Fibroblast of mammary gland (primary cell): ENCODE data around the gene RPL13.

Experiments used
- DNase-seq: peaks from one replicate; pipeline ENCODE4 v3.0.0-alpha.2; 2010; ENCODE audit warnings: low read depth
- H3K4me3 ChIP-seq: 2 replicates; pipeline ENCODE4 v1.5.1; 2011; ENCODE audit warnings: low read depth, mild to moderate bottlenecking, low read length, moderate library complexity; ENCODE audit not compliant: control insufficient read depth
- TF ChIP-seq, protein P1 (sequence below): conservative IDR thresholded peaks from 2 replicates; pipeline ENCODE4 v1.5.1; 2011; ENCODE audit warnings: low read depth, low read length, inconsistent platforms; ENCODE audit not compliant: control insufficient read depth, insufficient read depth

Gene RPL13

DNA sequence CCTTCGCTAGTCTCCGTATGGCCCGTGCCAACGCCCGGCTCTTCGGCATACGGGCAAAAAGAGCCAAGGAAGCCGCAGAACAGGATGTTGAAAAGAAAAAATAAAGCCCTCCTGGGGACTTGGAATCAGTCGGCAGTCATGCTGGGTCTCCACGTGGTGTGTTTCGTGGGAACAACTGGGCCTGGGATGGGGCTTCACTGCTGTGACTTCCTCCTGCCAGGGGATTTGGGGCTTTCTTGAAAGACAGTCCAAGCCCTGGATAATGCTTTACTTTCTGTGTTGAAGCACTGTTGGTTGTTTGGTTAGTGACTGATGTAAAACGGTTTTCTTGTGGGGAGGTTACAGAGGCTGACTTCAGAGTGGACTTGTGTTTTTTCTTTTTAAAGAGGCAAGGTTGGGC lies 2.5 kb downstream of the RPL13 start:
- peak overlapping the region; percentile 91 for H3K4me3 ChIP-seq
- no peak for DNase-seq

DNA sequence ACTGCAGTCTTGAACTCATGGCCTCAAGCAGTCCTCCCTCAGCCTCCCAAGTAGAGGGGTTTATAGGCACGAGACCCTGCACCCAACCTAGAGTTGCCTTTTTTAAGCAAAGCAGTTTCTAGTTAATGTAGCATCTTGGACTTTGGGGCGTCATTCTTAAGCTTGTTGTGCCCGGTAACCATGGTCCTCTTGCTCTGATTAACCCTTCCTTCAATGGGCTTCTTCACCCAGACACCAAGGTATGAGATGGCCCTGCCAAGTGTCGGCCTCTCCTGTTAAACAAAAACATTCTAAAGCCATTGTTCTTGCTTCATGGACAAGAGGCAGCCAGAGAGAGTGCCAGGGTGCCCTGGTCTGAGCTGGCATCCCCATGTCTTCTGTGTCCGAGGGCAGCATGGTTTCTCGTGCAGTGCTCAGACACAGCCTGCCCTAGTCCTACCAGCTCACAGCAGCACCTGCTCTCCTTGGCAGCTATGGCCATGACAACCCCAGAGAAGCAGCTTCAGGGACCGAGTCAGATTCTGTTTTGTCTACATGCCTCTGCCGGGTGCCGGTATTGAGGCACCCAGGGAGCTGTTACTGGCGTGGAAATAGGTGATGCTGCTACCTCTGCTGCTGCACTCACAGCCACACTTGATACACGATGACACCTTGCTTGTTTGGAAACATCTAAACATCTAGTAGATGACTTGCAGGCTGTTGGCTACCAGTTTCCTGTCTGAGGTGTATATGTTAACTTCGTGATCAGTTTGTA lies 3.3 kb downstream of the RPL13 start:
- no peak for DNase-seq
- TF ChIP-seq, protein P1, sequence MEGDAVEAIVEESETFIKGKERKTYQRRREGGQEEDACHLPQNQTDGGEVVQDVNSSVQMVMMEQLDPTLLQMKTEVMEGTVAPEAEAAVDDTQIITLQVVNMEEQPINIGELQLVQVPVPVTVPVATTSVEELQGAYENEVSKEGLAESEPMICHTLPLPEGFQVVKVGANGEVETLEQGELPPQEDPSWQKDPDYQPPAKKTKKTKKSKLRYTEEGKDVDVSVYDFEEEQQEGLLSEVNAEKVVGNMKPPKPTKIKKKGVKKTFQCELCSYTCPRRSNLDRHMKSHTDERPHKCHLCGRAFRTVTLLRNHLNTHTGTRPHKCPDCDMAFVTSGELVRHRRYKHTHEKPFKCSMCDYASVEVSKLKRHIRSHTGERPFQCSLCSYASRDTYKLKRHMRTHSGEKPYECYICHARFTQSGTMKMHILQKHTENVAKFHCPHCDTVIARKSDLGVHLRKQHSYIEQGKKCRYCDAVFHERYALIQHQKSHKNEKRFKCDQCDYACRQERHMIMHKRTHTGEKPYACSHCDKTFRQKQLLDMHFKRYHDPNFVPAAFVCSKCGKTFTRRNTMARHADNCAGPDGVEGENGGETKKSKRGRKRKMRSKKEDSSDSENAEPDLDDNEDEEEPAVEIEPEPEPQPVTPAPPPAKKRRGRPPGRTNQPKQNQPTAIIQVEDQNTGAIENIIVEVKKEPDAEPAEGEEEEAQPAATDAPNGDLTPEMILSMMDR, result no peak
- peak overlapping the region; percentile 15 for H3K4me3 ChIP-seq

More for the DNA sequence above, 2.5 kb downstream of the RPL13 start:
- TF ChIP-seq, protein P1, result no peak

DNA sequence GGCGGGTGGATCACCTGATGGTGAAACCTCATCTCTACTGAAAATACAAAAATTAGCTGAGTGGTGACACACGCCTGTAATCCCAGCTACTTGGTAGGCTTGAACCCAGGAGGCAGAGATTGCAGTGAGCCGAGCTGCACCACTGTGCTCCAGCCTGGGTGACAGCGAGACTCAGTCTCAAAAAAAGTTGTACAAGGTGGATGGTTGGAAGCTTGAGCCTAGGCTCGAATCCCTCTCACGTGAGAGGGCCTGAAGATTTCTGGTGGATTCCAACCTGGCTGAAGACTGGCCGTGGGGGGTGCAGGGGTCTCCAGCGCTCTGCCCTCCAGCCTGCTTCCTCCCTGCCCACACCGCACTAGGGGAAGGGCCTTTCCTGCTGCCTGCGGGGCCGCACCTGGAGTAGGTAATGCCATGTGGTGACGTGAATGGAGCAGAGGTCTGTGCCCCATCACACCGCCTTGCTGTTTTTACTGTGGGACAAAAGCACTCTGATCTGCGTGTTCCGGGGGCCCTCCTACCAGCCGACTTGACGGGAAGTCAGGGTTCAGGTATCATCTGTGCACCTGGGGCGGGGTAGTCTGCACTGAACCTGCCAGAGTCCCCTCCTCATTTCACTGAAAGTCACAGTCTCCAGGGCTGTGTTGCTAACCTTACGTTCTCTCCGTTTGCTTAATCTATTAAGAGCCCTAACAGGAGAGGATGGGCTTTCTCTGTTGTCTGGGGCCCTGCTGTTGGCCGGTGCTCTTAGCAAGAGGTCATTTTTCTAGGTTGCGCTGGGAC lies 4.2 kb downstream of the RPL13 start:
- TF ChIP-seq, protein P1, result no peak
- H3K4me3 ChIP-seq, result no peak overlapping the region
- peak; percentile 37 for DNase-seq

DNA sequence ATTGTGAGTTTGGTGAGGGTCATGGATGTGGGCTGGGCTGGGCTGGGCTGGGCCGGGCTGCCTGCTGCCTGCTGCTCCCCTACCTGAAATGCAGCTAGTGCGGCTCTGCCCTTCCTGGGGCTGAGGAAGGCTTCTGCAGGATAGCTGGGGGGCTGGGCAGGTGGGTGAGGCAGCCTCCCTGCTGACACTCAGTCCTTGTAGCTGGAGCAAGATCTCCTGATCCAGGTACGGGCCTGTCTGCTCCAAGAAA lies 4.7 kb downstream of the RPL13 start:
- H3K4me3 ChIP-seq, result no peak overlapping the region
- DNase-seq, result no peak
- TF ChIP-seq, protein P1, result no peak

DNA sequence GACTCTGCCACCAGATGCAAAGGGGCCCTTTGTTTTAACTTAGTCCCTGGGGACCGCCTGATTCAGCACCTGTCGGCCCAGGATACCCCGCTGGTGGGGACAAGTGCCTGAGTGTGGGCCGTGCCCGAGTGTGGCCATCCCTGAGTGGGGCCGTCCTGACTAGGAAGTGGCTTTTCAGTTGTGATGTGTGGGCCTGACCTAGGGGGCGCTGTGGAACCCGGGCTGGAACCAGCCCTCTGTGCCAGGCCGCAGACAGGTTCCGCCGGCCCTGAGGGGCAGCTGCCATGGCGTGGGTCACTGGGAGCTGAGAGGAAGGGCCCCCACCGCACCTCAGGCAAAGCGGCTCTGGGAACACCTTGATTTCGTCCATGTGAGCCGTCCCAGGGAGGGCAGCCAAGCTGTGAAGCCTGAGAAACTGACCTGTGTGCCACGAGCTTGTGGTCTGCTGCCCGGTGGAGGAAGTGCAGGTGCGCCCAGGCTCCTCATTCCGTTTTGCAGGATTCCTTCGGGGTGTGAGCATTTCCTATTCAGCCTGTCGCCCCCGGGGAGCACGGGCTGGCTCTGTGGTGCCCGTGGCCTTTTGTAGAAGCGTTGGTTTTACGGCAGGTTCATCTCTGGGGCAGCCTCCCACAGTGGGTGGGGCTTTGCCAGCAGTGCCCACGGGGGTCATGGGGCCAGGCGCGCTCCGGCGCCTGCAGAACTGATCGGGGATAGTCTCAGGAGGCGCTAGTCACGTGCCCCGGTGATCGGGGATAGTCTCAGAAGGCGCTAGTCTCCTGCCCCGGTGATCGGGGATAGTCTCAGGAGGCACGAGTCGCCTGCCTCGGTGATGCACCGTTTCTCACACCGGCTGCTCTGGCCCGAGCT lies 5.3 kb downstream of the RPL13 start:
- TF ChIP-seq, protein P1, result peak; percentile 50
- no peak overlapping the region for H3K4me3 ChIP-seq
- peak; percentile 49 for DNase-seq
